HG03439 (cell line): Measurements from ENCODE around the gene FUT6.

Experiments used
- ATAC-seq: cut with Tn5 transposase; IDR thresholded peaks from one replicate; pipeline ENCODE4 v1.9.1; 2021; ENCODE audit warnings: mild to moderate bottlenecking, moderate library complexity; ENCODE audit not compliant: unreplicated experiment

The FUT6 gene

DNA sequence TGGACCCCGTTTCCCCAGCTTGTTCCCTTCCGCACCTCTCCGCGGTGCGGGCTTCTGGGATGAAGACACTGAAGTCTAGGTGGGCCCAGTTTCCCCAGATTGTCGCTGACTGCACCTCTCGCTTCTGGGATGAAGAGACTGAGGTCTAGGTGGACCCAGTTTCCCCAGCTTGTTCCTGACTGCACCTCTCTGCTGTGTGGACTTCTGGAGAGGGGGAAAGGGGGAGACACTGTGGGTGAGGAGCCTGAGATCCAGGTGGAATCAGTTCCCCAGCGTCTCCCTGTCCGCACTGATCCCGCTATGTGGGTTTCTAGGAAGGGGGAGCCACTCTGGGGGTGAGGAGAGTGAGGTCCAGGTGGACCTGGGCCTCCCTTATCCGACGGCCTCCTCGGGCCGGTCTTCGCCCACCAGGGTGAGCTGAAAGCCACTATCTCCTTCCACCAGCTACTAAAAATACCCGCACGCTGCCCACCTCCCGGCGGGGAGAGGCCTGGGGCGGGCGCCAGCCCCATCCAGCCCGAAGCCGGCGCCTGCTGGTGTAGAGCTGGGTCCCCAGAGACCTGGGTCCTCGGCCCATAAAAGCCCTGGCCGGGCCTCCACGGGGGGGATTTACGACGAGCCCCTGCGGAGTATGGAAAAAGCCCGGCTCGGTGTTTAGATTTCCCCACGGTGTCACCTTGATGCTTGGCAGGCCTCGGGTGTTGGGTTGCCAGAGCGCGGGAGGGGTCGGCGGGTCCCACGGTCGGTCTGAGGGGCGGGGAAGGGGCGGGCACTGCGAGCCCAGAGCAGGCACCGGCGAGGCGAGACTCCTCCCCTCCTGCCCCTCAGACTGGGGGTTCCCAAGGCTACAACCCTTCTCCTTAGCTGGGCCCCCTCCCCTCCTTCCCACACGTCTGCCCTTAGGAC is 10.6 kb downstream of the FUT6 start:
- no peak for ATAC-seq

- peak; percentile 77 for ATAC-seq
Observed at GRCh38 chr19:5827891-5828660, 11.4 kb downstream of the FUT6 start.

- ATAC-seq: no peak
Observed at GRCh38 chr19:5827342-5827890, 12.1 kb downstream of the FUT6 start.

GRCh38 chr19:5826531-5827341 is 12.8 kb downstream of the FUT6 start:
- ATAC-seq: no peak

- no peak for ATAC-seq
Observed at GRCh38 chr19:5825178-5825577, 14.3 kb downstream of the FUT6 start.

- no peak for ATAC-seq
Observed at GRCh38 chr19:5824751-5825150, 14.8 kb downstream of the FUT6 start.

- no peak for ATAC-seq
Observed at GRCh38 chr19:5823579-5824281, 15.8 kb downstream of the FUT6 start.

DNA sequence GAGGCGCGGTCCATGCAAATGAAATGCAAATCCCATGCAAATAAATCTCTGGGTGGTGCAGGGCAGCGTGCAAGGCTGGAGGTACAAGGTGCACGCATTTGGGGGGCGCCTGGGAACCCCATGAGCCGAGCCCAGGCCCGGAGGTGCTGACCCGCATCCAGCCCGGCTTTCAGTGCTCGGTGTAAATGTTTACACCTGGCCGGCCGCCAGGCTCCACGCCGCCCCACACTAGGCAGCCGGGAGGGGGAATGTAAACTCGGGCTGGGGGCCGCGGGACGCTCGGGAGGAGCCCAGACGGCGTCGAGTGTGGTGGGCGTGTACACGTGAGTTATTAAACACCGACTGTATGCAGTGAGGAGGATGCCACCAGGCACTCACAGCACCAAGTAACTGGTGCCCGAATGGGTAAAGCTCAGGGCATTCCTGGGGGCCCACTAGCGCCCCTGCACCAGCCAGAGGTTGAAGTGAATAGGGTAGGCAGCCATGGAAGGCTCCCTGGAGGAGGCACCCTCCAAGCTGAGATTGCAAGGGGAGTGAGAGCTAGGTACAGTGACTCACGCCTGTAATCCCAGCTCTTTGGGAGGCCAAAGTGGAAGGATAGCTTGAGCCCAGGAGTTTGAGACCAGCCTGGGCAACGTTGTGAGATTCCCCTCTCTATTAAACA is 17.2 kb downstream of the FUT6 start:
- ATAC-seq: no peak

DNA sequence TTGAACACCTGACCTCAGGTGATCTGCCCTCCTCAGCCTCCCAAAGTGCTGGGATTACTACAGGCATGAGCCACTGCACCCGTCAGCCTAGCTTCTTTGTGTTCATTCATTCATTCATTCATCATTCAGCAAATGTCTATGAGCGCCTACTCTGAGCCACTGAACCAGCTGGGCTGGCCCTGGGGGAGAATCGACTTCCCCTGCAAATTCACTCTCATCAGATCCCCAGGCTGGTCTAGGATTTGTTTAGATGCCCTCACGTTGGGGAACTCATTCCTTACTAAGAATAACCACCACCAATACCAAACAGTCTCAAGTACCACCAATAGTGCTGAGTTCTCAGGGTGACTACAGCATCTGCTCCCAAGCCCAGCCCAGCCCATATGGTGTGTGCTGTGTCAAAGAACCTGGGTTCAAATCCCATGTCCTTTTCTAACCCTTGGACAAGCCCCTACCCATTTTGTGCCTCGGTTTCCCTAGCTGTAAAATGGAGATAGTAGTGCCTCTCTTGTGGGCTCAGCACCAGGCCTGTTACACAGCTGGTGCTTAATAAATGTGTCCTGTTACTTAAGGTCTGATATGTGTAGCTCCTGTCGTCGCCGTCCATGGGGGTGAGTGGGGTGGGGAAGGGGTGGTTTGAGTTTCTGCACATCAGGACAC is 17.9 kb downstream of the FUT6 start:
- no peak for ATAC-seq

- no peak for ATAC-seq
Observed at GRCh38 chr19:5820785-5821184, 18.7 kb downstream of the FUT6 start.

DNA sequence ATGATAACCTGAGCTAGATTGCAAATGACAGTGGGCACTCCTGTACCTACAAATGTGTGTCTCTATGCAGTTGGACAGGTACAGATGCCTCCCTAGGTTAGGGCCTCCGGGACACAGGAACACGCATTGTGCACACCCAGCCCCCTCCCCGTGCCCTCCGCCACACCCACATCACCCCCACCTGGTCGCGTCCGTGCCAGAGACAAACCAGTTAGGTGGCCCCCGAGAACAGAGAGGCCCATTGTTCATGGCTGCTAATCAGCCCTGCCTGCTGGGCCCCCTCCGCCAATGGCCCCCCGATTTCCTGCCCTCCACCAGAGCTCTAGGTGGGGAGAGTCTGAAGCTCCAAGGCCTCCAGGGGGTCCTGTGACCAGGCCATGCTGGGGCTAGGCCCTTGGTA is 20.9 kb downstream of the FUT6 start:
- ATAC-seq: no peak

DNA sequence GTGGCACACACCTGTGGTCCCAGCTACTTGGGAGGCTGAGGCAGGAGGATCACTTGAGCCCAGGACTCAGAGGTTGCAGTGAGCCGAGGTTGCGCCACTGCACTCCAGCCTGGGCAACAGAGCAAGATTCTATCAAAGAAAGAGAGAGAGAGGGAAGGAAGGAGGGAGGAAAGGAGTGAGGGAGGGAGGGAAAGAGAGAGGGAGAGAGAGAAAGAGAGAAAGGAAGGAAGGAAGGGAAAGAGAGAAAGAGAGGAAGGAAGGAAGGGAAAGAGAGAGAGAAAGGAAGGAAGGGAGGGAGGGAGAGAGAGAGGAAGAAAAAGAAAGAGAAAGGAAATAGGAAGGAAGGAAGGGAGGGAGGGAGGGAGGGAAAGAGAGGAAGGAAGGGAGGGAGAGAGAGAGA is 22.3 kb downstream of the FUT6 start:
- no peak for ATAC-seq

DNA sequence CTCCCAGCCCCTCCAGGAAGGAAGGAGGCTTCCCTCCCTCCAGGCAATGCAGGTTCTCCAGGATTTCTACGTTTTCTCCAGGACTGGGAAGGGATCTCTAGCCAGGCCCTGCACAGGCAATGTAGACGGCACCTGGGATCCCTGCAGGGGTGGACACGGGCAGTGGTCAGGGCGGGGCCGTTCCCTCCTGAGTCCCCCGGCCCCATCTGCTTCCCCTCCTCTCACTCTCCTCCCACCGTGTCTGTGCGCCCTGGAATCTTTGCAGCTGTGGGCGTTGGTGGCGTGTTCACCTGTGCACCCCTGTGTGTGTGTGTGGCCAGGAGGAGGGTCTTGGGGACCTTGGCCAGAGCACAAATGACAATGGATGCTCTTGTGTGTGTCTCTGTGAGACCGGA is 24.7 kb downstream of the FUT6 start:
- ATAC-seq: no peak

DNA sequence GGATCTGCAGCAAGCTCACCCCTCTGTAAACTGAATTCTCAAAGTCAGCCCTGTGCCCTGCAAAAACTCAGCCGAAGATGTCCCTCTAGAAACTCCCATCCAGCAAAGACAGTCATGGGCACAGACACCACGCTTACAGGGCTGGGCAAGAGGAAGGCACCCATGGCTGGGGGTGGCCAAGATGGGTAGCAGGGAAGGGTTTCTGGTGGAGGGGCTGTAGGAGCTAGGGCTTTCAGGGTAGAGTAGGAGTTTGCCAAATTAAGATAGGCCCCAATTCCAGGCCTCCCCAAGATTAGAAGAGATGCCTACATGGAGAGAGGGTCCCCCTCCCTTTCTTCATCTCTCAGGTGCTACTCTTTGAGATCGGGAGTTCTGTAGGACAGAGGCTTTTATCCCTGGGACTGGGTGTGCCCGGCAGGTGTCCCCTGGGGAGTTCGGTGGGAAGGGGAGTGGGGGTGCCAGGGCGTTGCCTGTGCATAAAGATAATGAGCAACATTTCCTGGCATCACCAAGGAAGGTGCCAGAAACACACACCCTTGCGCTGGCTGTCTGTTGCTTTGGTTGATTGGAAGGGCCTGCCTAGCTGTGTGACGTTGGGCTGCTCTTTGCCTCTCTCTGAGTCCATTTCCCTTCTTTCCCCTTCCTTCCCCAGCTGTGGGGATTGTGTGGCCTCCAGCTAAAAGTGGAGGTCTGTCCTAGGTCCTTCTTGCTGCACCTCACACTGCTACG is 25.2 kb downstream of the FUT6 start:
- no peak for ATAC-seq

- no peak for ATAC-seq
Observed at GRCh38 chr19:5811117-5811516, 28.4 kb downstream of the FUT6 start.

DNA sequence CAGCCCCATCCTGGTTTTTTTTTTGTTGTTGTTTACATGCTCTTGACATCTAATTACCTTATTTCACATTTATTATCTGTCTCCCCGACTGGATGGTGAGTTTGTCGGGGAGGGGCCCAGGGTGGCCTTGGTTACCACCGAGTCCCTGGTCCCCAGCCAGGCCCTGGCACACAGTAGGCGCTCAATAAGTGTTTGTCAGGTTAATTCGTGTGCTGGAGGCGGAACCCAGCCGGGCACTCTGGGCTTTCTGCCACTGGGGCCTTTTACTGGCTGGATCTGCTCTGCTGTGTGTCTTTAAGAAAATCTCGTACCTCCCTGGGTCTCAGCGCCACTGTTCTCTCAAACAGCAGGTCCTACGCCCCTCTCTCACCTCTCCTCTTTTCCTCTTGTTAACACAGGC is 30.0 kb downstream of the FUT6 start:
- no peak for ATAC-seq

DNA sequence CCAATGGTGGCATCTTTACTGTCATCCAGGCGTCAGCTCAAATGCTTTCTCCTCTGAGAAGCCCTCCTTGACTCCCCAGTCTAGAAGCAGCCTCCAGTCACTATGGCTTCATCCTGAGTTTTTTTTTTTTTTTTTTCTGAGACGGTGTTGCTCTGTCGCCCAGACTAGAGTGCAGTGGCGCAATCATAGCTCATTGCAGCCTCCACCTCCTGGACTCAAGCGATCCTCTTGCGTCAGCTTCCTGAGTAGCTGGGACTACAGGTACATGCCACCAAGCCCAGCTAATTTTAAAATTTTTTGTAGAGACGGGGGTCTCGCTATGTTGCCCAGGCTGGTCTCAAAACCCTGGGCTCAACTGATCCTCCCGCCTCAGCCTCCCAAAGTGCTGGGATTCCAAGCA is 30.4 kb downstream of the FUT6 start:
- no peak for ATAC-seq

- ATAC-seq: no peak
Observed at GRCh38 chr19:5808120-5808816, 31.2 kb downstream of the FUT6 start.
